Measurements from ENCODE around the gene MESP2.

Gene MESP2

GRCh38 chr15:89776274-89777072, at the start of gene MESP2:
MESP2 (plus strand) TSS chr15:89776332; CDS start chr15:89776358, 26 bp downstream.
- H3K4me3 ChIP-seq, result peak within 1 kb of the TSS; percentile 47 to 53
- peak; percentile 44 to 59 for TF ChIP-seq CTCF (IDR thresholded peaks at IDR 0.05)
- intact Hi-C loops (cut with DNase I; ENCODE audit: low total_unique reads), result no loop called here
- H3K27ac ChIP-seq, result peak within 1 kb of the TSS; percentile 41 to 51
- H3K36me3 ChIP-seq, result no peaks in the 10 kb centered on the region
- H3K27me3 ChIP-seq, result no peaks in the 10 kb centered on the region
- H3K4me1 ChIP-seq, result peaks cover 0 to 30% (median 10%) of the 10 kb centered on the region in 4 donors
- H3K9me3 ChIP-seq, result no peaks in the 10 kb centered on the region
- DNase-seq, result peak; percentile 84 to 92

- Histone ChIP-seq H3K4me1 (no peaks in the 10 kb centered on the region), H3K27me3 (no peaks in the 10 kb centered on the region), H3K4me3 (no peak overlapping the region), H3K36me3 (no peaks in the 10 kb centered on the region), H3K9me3 (peaks cover 0 to 8% (median 0%) of the 10 kb centered on the region in 3 donors), H3K27ac (no peak overlapping the region)
- DNase-seq, result no peak
- intact Hi-C loops (cut with DNase I; ENCODE audit: low total_unique reads), result no loop called here
- TF ChIP-seq CTCF (IDR thresholded peaks at IDR 0.05), result no peak
Measured at GRCh38 chr15:89728254-89728653, 47.9 kb upstream of the MESP2 start.

GRCh38 chr15:89731275-89731674, 44.9 kb upstream of the MESP2 start:
- Histone ChIP-seq H3K27me3 (peaks cover 0 to 3% of the 10 kb centered on the region in 2 donors), H3K36me3 (no peaks in the 10 kb centered on the region), H3K9me3 (no peaks in the 10 kb centered on the region), H3K4me3 (no peak overlapping the region), H3K4me1 (no peaks in the 10 kb centered on the region), H3K27ac (no peak overlapping the region)
- no peak for DNase-seq
- TF ChIP-seq CTCF (IDR thresholded peaks at IDR 0.05), result no peak
- intact Hi-C loops (cut with DNase I; ENCODE audit: low total_unique reads), result no loop called here

GRCh38 chr15:89732451-89733172, 43.5 kb upstream of the MESP2 start:
- Histone ChIP-seq H3K27ac (no peak overlapping the region), H3K9me3 (no peaks in the 10 kb centered on the region), H3K4me1 (no peaks in the 10 kb centered on the region), H3K4me3 (no peak overlapping the region), H3K36me3 (no peaks in the 10 kb centered on the region), H3K27me3 (peaks cover 0 to 3% of the 10 kb centered on the region in 2 donors)
- no peak for DNase-seq
- intact Hi-C loops (cut with DNase I; ENCODE audit: low total_unique reads), result no loop called here
- TF ChIP-seq CTCF (IDR thresholded peaks at IDR 0.05), result no peak

GRCh38 chr15:89735773-89736172, 40.4 kb upstream of the MESP2 start:
- intact Hi-C loops (cut with DNase I; ENCODE audit: low total_unique reads), result no loop called here
- H3K27me3 ChIP-seq, result peaks cover 0 to 3% of the 10 kb centered on the region in 2 donors
- H3K4me3 ChIP-seq, result no peak overlapping the region
- no peak for TF ChIP-seq CTCF (IDR thresholded peaks at IDR 0.05)
- no peaks in the 10 kb centered on the region for H3K9me3 ChIP-seq
- H3K27ac ChIP-seq, result no peak overlapping the region
- H3K4me1 ChIP-seq, result no peaks in the 10 kb centered on the region
- DNase-seq, result no peak
- no peaks in the 10 kb centered on the region for H3K36me3 ChIP-seq

All from tibial artery (tissue), 4 donors.